HepG2 (cell line): Measurements from ENCODE around the gene SETD1A. TPM values are rescaled to one million over a fixed set of nuclear protein-coding genes. Genes with fewer than 3 reads are reported as not detected.
A peak's percentile ranks its signal among the peaks of the same experiment; 100 is the strongest.

ENCODE experiments used
- ATF1 ChIP-seq: IDR thresholded peaks from 2 replicates; pipeline ENCODE4 v1.6.1; 2016; ENCODE audit warnings: mild to moderate bottlenecking, control low read depth
- CENPX ChIP-seq: sonication (generic); formaldehyde crosslinking; IDR thresholded peaks from 2 replicates; pipeline ENCODE4 v1.9.0; 2021; ENCODE audit warnings: mild to moderate bottlenecking, missing genetic modification reagents, moderate library complexity
- EP300 ChIP-seq, 3 experiments: sonication (generic) in 1 of 3; formaldehyde crosslinking in 1 of 3; IDR thresholded peaks; 2 replicates each; pipeline versions ENCODE4 v1.5.1 to v1.6.1; 2011 to 2020; ENCODE audit warnings: low read depth in 2 of 3, low read length in 2 of 3, borderline replicate concordance in 1 of 3, improper control_type of control experiment in 1 of 3, mild to moderate bottlenecking in 1 of 3, missing genetic modification reagents in 1 of 3, moderate library complexity in 1 of 3
- GATA4 ChIP-seq: sonication (generic); IDR thresholded peaks from 2 replicates; pipeline ENCODE4 v1.6.1; 2016; ENCODE audit warnings: antibody characterized with exemption, low read depth, borderline replicate concordance
- HOXA9 ChIP-seq: sonication (generic); formaldehyde crosslinking; IDR thresholded peaks from 2 replicates; pipeline ENCODE4 v1.8.1; 2022; ENCODE audit warnings: missing genetic modification reagents, mild to moderate bottlenecking, moderate library complexity, borderline replicate concordance
- NCOA1 ChIP-seq: sonication (generic); formaldehyde crosslinking; IDR thresholded peaks from 2 replicates; pipeline ENCODE4 v1.9.0; 2021; ENCODE audit warnings: missing genetic modification reagents
- SMAD1 ChIP-seq: sonication (generic); formaldehyde crosslinking; IDR thresholded peaks from 2 replicates; pipeline ENCODE4 v1.4.0; 2020; ENCODE audit warnings: missing genetic modification reagents, low read depth, mild to moderate bottlenecking, borderline replicate concordance
- ZNF207 ChIP-seq: fragments of 450-650 bp; IDR thresholded peaks from 2 replicates; pipeline ENCODE4 v1.6.1; 2016; ENCODE audit warnings: antibody characterized with exemption, borderline replicate concordance
- ZNF253 ChIP-seq: sonication (generic); formaldehyde crosslinking; IDR thresholded peaks from 2 replicates; pipeline ENCODE4 v1.8.0; 2022; ENCODE audit warnings: mild to moderate bottlenecking, missing genetic modification reagents, borderline replicate concordance
- ZNF607 ChIP-seq: sonication (generic); formaldehyde crosslinking; IDR thresholded peaks from 2 replicates; pipeline ENCODE4 v1.5.1; 2020; ENCODE audit warnings: missing genetic modification reagents, mild to moderate bottlenecking, borderline replicate concordance
- polyA plus RNA-seq, 8 experiments: library from polyadenylated mRNA; depleted of rRNA in 3 of 8; stranded (reverse) in 7 of 8; unstranded in 1 of 8; fragments of >200 nt; fragmentation: Illumina TruSeq in 4 of 8; extraction: Trizol in 4 of 8; gene quantifications; 2 replicates each; pipeline versions ENCODE4 v1.2.1 to v1.2.3, GENCODE V29; 2011 to 2016; ENCODE audit warnings: low read depth in 4 of 8, missing spikeins in 1 of 8, mixed read lengths in 1 of 8; ENCODE audit not compliant: insufficient read depth in 1 of 8
- total RNA-seq, 5 experiments: library from RNA; depleted of rRNA; stranded (reverse); fragments of >200 nt; fragmentation: Illumina TruSeq; extraction: Trizol; gene quantifications; 2 replicates each; pipeline ENCODE4 v1.2.3, GENCODE V29; 2016; ENCODE audit warnings: low read depth in 1 of 5
- TF ChIP-seq, protein P1 (sequence below): conservative IDR thresholded peaks from 2 replicates; pipeline ENCODE4 v1.6.1; 2018; ENCODE audit warnings: missing genetic modification reagents
- TF ChIP-seq, protein P2 (sequence below): sonication (generic); formaldehyde crosslinking; IDR thresholded peaks from 2 replicates; pipeline ENCODE4 v1.4.0; 2020; ENCODE audit warnings: missing genetic modification reagents, borderline replicate concordance
- TF ChIP-seq, protein P3 (sequence below): sonication (generic); formaldehyde crosslinking; IDR thresholded peaks from 2 replicates; pipeline ENCODE4 v1.8.1; 2023; ENCODE audit warnings: mild to moderate bottlenecking, missing genetic modification reagents
- TF ChIP-seq, protein P4 (sequence below): sonication (generic); formaldehyde crosslinking; IDR thresholded peaks from 2 replicates; pipeline ENCODE4 v1.8.0; 2022; ENCODE audit warnings: mild to moderate bottlenecking, missing genetic modification reagents, moderate library complexity
- TF ChIP-seq, protein P5 (sequence below): sonication (generic); formaldehyde crosslinking; IDR thresholded peaks from 2 replicates; pipeline ENCODE4 v1.4.0; 2020; ENCODE audit warnings: mild to moderate bottlenecking, low read depth, missing genetic modification reagents
- TF ChIP-seq, protein P6 (sequence below): IDR thresholded peaks from 2 replicates; pipeline ENCODE4 v1.6.1; 2016; ENCODE audit warnings: missing compliant biosample characterization, missing genetic modification reagents, borderline replicate concordance
- TF ChIP-seq, protein P7 (sequence below): sonication (generic); formaldehyde crosslinking; IDR thresholded peaks from 2 replicates; pipeline ENCODE4 v1.5.1; 2020; ENCODE audit warnings: missing genetic modification reagents, mild to moderate bottlenecking, borderline replicate concordance

The SETD1A gene
- total and polyA plus RNA-seq, 2 of the 13 experiments (the other 11 are each of a cell fraction or from before 2014, with no cell fraction given): 3.8 to 5.6 TPM

DNA sequence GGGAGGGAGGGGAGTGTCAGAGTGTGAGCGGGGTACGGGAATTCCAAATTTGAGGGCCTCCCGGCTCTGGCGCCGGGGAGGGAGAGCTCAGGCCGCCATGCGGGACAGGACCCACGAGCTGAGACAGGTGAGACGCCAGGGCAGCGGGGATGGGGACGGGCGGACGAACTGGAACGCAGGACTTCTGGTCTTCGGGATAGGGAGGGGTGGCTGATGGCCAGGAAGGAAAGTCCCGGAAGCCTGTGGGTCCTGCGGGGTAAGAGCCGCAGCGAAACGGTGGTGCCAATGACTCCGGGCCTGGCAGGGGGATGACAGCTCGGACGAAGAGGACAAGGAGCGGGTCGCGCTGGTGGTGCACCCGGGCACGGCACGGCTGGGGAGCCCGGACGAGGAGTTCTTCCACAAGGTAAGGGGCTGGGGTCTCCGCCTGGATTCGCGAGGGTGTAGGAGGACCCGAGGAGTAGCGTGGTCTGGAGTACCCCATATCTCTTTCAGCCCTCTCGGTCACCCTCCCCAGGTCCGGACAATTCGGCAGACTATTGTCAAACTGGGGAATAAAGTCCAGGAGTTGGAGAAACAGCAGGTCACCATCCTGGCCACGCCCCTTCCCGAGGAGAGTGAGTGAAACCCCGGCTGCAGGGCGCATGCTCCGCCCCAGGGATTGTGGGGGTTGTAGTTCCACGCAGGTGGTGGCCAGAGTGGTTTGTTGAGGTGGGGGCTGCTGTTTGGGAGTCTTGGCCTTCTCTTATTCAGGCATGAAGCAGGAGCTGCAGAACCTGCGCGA lies 76.3 kb downstream of the SETD1A start (continued):
- TF ChIP-seq, protein P1, sequence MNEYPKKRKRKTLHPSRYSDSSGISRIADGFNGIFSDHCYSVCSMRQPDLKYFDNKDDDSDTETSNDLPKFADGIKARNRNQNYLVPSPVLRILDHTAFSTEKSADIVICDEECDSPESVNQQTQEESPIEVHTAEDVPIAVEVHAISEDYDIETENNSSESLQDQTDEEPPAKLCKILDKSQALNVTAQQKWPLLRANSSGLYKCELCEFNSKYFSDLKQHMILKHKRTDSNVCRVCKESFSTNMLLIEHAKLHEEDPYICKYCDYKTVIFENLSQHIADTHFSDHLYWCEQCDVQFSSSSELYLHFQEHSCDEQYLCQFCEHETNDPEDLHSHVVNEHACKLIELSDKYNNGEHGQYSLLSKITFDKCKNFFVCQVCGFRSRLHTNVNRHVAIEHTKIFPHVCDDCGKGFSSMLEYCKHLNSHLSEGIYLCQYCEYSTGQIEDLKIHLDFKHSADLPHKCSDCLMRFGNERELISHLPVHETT (CRISPR knock-in tag): no peak; the same call in 1 of the 2 replicates
- TF ChIP-seq, protein P2, sequence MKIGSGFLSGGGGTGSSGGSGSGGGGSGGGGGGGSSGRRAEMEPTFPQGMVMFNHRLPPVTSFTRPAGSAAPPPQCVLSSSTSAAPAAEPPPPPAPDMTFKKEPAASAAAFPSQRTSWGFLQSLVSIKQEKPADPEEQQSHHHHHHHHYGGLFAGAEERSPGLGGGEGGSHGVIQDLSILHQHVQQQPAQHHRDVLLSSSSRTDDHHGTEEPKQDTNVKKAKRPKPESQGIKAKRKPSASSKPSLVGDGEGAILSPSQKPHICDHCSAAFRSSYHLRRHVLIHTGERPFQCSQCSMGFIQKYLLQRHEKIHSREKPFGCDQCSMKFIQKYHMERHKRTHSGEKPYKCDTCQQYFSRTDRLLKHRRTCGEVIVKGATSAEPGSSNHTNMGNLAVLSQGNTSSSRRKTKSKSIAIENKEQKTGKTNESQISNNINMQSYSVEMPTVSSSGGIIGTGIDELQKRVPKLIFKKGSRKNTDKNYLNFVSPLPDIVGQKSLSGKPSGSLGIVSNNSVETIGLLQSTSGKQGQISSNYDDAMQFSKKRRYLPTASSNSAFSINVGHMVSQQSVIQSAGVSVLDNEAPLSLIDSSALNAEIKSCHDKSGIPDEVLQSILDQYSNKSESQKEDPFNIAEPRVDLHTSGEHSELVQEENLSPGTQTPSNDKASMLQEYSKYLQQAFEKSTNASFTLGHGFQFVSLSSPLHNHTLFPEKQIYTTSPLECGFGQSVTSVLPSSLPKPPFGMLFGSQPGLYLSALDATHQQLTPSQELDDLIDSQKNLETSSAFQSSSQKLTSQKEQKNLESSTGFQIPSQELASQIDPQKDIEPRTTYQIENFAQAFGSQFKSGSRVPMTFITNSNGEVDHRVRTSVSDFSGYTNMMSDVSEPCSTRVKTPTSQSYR (CRISPR knock-in tag): no peak
- TF ChIP-seq ZNF607 (CRISPR knock-in tag): peak; percentile 14; the same call in 1 of the 2 replicates
- no peak for TF ChIP-seq EP300 (IDR thresholded peaks at IDR 0.05; ENCODE audit: low read depth in 2 of 2, low read length in 2 of 2)
- no peak for TF ChIP-seq EP300 (CRISPR knock-in tag; IDR thresholded peaks at IDR 0.05; ENCODE audit: borderline replicate concordance)
- no peak for TF ChIP-seq ATF1
- no peak for TF ChIP-seq NCOA1 (CRISPR knock-in tag)
- TF ChIP-seq CENPX (CRISPR knock-in tag): no peak
- TF ChIP-seq, protein P3, sequence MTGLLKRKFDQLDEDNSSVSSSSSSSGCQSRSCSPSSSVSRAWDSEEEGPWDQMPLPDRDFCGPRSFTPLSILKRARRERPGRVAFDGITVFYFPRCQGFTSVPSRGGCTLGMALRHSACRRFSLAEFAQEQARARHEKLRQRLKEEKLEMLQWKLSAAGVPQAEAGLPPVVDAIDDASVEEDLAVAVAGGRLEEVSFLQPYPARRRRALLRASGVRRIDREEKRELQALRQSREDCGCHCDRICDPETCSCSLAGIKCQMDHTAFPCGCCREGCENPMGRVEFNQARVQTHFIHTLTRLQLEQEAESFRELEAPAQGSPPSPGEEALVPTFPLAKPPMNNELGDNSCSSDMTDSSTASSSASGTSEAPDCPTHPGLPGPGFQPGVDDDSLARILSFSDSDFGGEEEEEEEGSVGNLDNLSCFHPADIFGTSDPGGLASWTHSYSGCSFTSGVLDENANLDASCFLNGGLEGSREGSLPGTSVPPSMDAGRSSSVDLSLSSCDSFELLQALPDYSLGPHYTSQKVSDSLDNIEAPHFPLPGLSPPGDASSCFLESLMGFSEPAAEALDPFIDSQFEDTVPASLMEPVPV (CRISPR knock-in tag): peak; percentile 46; the same call in 1 of the 2 replicates
- TF ChIP-seq SMAD1: no peak
- TF ChIP-seq, protein P4, sequence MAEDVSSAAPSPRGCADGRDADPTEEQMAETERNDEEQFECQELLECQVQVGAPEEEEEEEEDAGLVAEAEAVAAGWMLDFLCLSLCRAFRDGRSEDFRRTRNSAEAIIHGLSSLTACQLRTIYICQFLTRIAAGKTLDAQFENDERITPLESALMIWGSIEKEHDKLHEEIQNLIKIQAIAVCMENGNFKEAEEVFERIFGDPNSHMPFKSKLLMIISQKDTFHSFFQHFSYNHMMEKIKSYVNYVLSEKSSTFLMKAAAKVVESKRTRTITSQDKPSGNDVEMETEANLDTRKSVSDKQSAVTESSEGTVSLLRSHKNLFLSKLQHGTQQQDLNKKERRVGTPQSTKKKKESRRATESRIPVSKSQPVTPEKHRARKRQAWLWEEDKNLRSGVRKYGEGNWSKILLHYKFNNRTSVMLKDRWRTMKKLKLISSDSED: no peak
- TF ChIP-seq, protein P5, sequence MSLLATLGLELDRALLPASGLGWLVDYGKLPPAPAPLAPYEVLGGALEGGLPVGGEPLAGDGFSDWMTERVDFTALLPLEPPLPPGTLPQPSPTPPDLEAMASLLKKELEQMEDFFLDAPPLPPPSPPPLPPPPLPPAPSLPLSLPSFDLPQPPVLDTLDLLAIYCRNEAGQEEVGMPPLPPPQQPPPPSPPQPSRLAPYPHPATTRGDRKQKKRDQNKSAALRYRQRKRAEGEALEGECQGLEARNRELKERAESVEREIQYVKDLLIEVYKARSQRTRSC (CRISPR knock-in tag): no peak
- TF ChIP-seq ZNF207: no peak
- TF ChIP-seq, protein P6, sequence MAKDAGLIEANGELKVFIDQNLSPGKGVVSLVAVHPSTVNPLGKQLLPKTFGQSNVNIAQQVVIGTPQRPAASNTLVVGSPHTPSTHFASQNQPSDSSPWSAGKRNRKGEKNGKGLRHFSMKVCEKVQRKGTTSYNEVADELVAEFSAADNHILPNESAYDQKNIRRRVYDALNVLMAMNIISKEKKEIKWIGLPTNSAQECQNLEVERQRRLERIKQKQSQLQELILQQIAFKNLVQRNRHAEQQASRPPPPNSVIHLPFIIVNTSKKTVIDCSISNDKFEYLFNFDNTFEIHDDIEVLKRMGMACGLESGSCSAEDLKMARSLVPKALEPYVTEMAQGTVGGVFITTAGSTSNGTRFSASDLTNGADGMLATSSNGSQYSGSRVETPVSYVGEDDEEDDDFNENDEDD (CRISPR knock-in tag): no peak; the same call in 1 of the 2 replicates
- TF ChIP-seq HOXA9: no peak
- TF ChIP-seq, protein P7, sequence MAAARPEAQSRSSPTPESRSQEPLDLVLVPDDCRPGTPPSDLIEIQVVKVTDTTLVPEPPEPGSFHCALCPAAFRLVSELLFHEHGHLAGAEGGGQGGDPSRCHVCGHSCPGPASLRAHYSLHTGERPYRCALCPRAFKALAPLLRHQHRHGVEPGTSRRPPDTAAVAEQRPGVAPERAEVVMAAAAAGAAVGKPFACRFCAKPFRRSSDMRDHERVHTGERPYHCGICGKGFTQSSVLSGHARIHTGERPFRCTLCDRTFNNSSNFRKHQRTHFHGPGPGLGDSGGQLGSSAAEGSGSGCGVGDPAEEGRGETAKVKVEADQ (CRISPR knock-in tag): no peak; the same call in 1 of the 2 replicates
- no peak for TF ChIP-seq ZNF253 (CRISPR knock-in tag)
- TF ChIP-seq GATA4: no peak
